ENCODE results near the gene TSEN2.

DNA sequence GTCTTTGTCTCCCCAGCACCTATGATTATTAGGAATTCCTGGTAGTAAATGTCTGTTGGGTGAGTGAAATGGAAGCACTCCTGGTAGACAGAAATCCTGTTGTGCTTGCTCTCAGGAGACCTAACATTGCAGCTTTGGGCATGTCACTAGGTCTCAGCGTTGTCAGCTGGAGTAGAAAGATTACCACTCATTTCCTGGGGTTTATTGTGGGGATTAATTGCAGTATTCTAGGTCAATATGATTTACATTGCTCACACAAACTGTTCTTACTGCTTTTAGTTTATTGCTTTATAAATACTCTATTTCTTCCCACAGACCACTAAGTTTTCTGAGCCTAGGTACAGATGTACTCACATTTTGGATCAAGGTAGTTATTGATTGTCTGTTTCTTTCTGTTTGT lies 5.1 kb downstream of the TSEN2 start:
- TF ChIP-seq, protein P1, sequence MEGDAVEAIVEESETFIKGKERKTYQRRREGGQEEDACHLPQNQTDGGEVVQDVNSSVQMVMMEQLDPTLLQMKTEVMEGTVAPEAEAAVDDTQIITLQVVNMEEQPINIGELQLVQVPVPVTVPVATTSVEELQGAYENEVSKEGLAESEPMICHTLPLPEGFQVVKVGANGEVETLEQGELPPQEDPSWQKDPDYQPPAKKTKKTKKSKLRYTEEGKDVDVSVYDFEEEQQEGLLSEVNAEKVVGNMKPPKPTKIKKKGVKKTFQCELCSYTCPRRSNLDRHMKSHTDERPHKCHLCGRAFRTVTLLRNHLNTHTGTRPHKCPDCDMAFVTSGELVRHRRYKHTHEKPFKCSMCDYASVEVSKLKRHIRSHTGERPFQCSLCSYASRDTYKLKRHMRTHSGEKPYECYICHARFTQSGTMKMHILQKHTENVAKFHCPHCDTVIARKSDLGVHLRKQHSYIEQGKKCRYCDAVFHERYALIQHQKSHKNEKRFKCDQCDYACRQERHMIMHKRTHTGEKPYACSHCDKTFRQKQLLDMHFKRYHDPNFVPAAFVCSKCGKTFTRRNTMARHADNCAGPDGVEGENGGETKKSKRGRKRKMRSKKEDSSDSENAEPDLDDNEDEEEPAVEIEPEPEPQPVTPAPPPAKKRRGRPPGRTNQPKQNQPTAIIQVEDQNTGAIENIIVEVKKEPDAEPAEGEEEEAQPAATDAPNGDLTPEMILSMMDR (IDR thresholded peaks at IDR 0.05; ENCODE audit: insufficient read depth, low read length, poor library complexity, severe bottlenecking) = no peak
- no peak for TF ChIP-seq EZH2phosphoT487 (conservative IDR thresholded peaks at IDR 0.05; ENCODE audit: low read length)
